T-helper 22 cell (primary cell): ENCODE measurements around the gene UBASH3B.

Experiments used
- DNase-seq: peaks from one replicate; pipeline ENCODE4 v3.0.0-alpha.2; 2020; ENCODE audit warnings: low read depth

Gene UBASH3B

GRCh38 chr11:122679466-122679865 lies 23.9 kb downstream of the UBASH3B start:
- DNase-seq: no peak

- no peak for DNase-seq
Observed at GRCh38 chr11:122681070-122681469, 25.5 kb downstream of the UBASH3B start.

- no peak for DNase-seq
Observed at GRCh38 chr11:122681735-122682134, 26.2 kb downstream of the UBASH3B start.

DNA sequence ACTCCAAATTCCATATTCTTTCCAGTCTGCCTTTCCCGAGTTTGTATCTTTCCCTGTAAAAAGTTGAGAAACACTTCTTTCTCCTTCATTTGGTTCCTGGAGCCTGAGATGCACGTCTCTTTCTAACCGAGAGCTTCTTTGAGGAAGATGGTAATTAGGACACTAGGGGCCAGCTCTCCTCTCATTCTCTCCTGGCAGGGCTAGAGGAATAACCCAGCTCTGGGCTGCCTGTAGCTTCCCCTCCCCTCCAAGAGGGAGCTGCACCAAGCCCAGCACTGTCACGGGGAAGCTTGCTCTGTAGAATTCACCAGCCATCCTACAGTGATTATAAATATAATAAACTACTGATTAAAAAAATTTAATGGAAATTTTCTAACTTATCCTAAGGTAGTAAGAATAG lies 26.9 kb downstream of the UBASH3B start:
- no peak for DNase-seq

DNA sequence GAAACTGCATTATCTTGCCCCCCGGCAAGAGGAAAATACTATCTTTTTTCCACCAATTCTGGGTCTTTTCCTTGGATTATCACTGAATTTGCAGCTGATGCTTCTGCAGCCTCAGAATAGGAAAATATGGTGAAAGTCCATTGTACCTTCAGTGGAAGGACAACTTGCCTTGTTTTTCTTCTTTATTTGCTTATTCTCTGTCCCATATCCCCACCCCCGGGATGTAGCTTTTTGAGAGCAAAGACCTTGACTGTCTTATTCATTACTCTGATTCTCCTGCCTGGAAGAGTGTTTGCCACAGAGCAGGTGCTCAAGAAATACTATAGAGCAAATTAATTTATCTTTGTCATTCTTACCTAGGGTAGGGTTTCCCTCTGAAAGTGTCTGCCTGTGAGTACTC lies 29.5 kb downstream of the UBASH3B start:
- DNase-seq: no peak

DNA sequence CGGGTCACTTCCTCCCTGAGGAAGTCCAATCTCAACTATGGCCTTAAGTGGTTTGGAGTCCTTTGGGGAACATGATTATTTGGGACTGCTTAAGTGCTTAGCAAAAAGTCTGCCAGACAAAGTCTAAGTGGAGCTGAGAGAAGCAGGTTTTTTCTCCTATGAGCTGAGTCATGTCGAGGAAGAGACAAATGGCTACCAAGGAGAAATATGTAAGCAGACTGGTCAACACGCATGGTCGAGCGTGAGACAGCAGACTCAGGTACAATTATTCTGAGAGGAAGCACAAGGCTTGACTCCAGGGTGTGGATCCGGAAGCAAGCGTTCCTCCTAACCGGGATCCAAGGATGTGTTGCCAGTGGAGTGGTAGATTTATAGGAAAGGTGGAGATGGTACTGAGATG lies 30.6 kb downstream of the UBASH3B start:
- DNase-seq: no peak

- no peak for DNase-seq
Observed at GRCh38 chr11:122690384-122690783, 34.9 kb downstream of the UBASH3B start.

DNA sequence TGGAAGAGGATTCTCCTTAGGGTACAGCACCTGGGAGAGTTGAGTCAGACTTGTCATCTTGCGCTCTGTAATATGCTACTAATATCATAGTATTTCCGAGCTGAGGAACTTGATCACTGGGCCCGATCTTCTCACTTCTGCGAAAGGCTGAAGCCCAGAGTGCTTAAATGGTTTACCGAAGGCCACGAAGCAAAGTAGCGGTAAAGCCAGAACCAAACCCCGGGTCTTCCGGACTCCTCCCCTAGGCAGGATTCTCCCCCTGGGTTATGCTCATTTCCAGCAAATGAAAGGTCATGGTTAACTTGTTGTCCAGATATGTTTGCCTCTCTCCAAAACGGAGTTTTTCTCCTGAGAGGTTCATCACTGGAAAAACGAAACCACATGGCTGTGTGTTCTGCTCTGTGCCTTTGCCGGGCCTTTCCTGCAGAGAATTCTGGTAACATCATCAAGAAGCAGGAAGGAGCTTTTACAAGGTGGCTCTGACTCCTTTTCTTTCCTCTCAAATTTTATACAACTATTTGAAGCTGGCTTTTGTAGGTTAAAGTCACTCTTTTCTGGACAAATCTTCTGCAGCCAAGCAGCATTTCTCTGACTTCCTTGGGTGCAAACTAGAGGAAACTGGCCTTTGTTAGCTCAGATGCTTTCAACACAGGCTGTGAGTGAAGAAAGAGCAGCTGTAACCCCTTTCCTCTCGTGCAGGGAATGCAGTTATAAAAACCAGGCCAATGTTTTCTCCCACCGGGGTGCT lies 35.5 kb downstream of the UBASH3B start:
- DNase-seq: no peak

DNA sequence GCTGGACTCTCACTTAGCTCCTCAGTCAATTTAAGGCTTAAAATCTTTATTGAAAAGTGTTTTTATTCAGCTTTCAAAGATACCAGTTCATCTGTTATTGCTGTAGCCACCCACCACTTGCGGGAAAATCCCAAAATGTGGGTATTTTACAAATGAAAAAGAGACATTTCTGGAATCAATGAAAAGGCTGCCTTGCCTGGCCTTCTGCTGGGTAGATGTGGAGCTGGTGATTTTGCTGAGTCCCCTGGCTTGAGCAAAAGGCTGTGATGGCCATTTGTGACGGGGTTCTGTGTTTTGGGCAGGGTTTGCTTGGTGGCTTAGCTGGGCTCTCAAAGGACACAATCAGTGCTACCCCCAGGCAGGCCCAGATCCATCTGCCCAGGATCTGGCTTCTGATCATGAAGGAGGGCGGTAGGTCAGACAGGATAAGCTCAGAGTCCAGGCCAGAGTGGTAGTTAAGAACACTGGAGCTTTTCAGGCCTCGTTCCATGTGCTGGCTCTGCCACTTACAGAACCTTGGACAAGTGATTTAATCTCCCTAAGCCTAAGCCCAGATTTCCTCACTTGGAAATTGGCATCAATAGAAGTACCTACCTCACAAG lies 36.1 kb downstream of the UBASH3B start:
- no peak for DNase-seq

GRCh38 chr11:122692444-122692843 lies 36.9 kb downstream of the UBASH3B start:
- DNase-seq: no peak

DNA sequence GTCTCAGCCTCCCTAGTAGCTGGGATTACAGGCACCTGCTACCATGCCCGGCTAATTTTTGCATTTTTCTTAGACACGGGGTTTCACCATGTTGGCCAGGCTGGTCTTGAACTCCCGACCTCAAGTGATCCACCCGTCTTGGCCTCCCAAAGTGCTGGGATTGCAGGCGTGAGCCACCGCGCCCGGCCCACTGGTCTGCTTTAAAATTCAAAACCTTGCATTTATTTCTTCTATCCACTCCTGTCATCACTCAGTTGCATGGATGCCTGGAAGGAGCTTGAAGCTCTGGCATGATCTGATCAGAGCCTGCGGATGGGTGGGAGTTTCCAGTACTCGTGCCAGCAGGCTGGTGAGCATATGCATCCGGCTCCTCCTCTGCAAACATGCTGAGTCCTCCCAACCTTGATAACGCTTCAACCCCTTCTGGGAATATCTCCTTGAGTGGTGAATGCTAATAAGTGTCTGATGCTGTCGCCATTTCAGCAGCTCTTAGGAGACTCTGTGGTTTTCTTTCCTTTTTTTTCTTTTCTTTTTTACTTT lies 39.6 kb downstream of the UBASH3B start:
- no peak for DNase-seq

DNA sequence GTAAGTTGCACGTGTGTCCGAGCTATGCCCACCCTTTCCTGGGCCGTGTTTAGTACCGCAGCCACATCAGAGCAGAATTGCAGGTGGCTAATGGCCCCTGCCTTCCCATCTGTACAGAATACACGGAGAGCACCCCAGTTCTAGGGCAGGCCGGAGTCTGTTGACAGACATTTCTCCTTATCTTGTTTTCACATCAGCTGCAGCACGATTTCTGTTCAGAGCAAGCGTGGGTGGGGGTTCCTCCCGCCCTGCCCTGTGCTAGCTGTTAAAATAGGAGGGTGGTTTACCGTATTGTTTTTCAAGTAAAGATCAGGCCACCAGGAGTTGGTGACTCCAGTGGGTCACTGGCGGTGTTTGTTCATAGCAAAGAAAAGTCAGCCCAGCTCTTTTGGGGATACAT lies 41.1 kb downstream of the UBASH3B start:
- DNase-seq: peak; percentile 57

GRCh38 chr11:122697636-122698167 lies 42.2 kb downstream of the UBASH3B start:
- DNase-seq: peak; percentile 2

DNA sequence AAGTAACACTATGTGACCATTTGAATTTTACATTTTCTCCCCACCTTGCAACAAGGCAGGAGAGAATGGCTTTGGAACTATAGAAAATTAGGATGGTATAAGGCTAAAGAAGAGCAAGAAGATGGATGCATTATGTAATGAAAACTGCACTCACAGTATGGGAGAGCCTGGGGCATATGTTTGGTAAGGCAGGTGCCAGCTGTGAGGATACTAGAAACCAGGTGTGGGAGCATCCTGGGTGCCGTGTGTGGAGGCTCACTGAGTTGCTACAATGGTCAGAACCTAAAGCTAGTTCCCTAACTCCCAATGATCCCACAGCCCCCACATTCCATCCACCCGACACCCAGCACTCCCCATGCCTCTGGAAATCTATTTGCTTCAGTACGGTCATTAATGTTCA lies 42.9 kb downstream of the UBASH3B start:
- no peak for DNase-seq

GRCh38 chr11:122700666-122701065 lies 45.1 kb downstream of the UBASH3B start:
- no peak for DNase-seq

GRCh38 chr11:122701143-122701542 lies 45.6 kb downstream of the UBASH3B start:
- DNase-seq: no peak

GRCh38 chr11:122703541-122704272 lies 48.2 kb downstream of the UBASH3B start:
- DNase-seq: no peak

- no peak for DNase-seq
Observed at GRCh38 chr11:122705396-122705795, 49.9 kb downstream of the UBASH3B start.

GRCh38 chr11:122706291-122707088 lies 51.0 kb downstream of the UBASH3B start:
- DNase-seq: no peak

GRCh38 chr11:122707111-122707510 lies 51.6 kb downstream of the UBASH3B start:
- DNase-seq: no peak

DNA sequence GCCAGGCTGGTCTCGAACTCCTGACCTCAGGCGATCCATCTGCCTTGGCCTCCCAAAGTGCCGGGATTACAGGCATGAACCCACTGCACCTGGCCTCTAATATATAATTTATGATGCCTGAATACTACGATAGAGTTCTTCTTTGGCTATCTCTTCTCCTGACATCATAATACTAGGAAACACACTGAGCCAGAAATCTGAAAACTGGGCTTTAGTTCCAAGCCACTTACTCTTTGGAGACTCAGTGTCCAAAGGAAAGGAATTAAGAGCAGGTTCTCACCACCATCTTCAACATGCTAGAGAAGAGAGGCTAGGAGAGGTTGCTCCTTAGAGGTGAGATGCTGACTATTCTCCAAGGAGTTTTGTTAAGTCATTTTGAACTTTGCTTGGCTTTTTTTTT lies 52.4 kb downstream of the UBASH3B start:
- no peak for DNase-seq
